GM18508 (cell line): ENCODE data around the gene DAPK2.
"Not testable (repeated sequence)": the region's sequence is repeated elsewhere in the genome, so short reads cannot be mapped to it uniquely, and the experiment has no call there.

Source experiments
- ATAC-seq: cut with Tn5 transposase; IDR thresholded peaks from one replicate; pipeline ENCODE4 v1.9.1; 2021; ENCODE audit warnings: moderate number of reproducible peaks; ENCODE audit not compliant: insufficient read depth, unreplicated experiment

The DAPK2 gene

GRCh38 chr15:64058279-64058678 lies 12.0 kb upstream of the DAPK2 start:
- no peak for ATAC-seq

- not testable (repeated sequence) for ATAC-seq
Measured at GRCh38 chr15:64053674-64054073, 7.4 kb upstream of the DAPK2 start.

- ATAC-seq: no peak
Measured at GRCh38 chr15:64052925-64053491, 6.7 kb upstream of the DAPK2 start.

- ATAC-seq: no peak
Measured at GRCh38 chr15:64051407-64052259, 5.3 kb upstream of the DAPK2 start.

- ATAC-seq: no peak
Measured at GRCh38 chr15:64051093-64051402, 4.8 kb upstream of the DAPK2 start.

GRCh38 chr15:64050281-64051092 lies 4.2 kb upstream of the DAPK2 start:
- ATAC-seq: no peak

GRCh38 chr15:64048781-64049460 lies 2.6 kb upstream of the DAPK2 start:
- no peak for ATAC-seq

- no peak for ATAC-seq
Measured at GRCh38 chr15:64045774-64046420, 388 bp downstream of the DAPK2 start.

- ATAC-seq: no peak
Measured at GRCh38 chr15:64045101-64045435, 1.2 kb downstream of the DAPK2 start.

GRCh38 chr15:64044300-64045100 lies 1.8 kb downstream of the DAPK2 start:
- ATAC-seq: no peak

GRCh38 chr15:64038878-64039610 lies 7.2 kb downstream of the DAPK2 start:
- ATAC-seq: no peak

GRCh38 chr15:64037966-64038365 lies 8.3 kb downstream of the DAPK2 start:
- no peak for ATAC-seq

GRCh38 chr15:64037116-64037515 lies 9.2 kb downstream of the DAPK2 start:
- ATAC-seq: no peak

- no peak for ATAC-seq
Measured at GRCh38 chr15:64035525-64035924, 10.8 kb downstream of the DAPK2 start.

- ATAC-seq: no peak
Measured at GRCh38 chr15:64034519-64034918, 11.8 kb downstream of the DAPK2 start.

GRCh38 chr15:64032329-64032728 lies 14.0 kb downstream of the DAPK2 start:
- no peak for ATAC-seq

GRCh38 chr15:64030123-64030522 lies 16.2 kb downstream of the DAPK2 start:
- ATAC-seq: no peak

- no peak for ATAC-seq
Measured at GRCh38 chr15:64029633-64030032, 16.7 kb downstream of the DAPK2 start.

GRCh38 chr15:64029110-64029509 lies 17.2 kb downstream of the DAPK2 start:
- no peak for ATAC-seq
